GM20000 (cell line): ENCODE results near the gene HJURP.

Experiments
- DNase-seq: peaks from one replicate; pipeline ENCODE4 v3.0.0; 2012; ENCODE audit warnings: low spot score
- CTCF ChIP-seq: IDR thresholded peaks from 2 replicates; pipeline ENCODE4 v1.5.1; 2012; ENCODE audit warnings: mild to moderate bottlenecking, control low read depth; ENCODE audit errors: extremely low read depth, missing control alignments

HJURP gene

GRCh38 chr2:233802132-233802815 lies 52.1 kb downstream of the HJURP start:
- TF ChIP-seq CTCF, result no peak
- no peak for DNase-seq

- no peak for TF ChIP-seq CTCF
- DNase-seq, result no peak
Observed at GRCh38 chr2:233801357-233802131, 52.8 kb downstream of the HJURP start.

GRCh38 chr2:233800208-233800607 lies 54.1 kb downstream of the HJURP start:
- no peak for TF ChIP-seq CTCF
- DNase-seq, result no peak

- no peak for DNase-seq
Observed at GRCh38 chr2:233799716-233800115, 54.6 kb downstream of the HJURP start.

GRCh38 chr2:233799087-233799665 lies 55.2 kb downstream of the HJURP start:
- no peak for TF ChIP-seq CTCF
- DNase-seq, result no peak

More at GRCh38 chr2:233799716-233800115, 54.6 kb downstream of the HJURP start:
- TF ChIP-seq CTCF, result no peak

GRCh38 chr2:233798335-233799086 lies 55.8 kb downstream of the HJURP start:
- no peak for DNase-seq
- TF ChIP-seq CTCF, result no peak
